Measurements from ENCODE around the gene PTPRR. TPM values are rescaled to one million over a fixed set of nuclear protein-coding genes. Genes with fewer than 3 reads are reported as not detected.

The PTPRR gene
- total and polyA plus RNA-seq, 10 of the 15 experiments (the other 5 are each of a cell fraction or from before 2014, with no cell fraction given), result 0.14 to 3.1 (median 0.42) TPM

DNA sequence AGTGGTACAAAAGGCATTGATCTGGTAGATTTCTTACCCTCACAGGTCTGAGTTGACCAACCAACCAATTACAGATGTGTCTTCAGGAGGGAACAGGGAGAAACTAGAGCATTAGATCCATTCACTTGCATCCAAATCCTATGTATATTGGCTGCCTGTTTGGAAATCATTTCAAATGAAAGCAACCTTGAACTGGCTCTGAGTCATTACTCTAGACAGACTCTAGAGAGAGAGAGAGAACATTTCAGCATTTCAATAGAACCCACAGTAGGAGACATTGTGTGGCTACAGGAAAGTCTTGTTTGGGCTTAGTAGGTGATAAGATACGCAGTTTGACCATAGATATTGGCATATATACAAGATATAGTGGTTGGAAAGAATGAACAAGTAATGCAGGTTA is 114.5 kb downstream of the PTPRR start (continued):
- TF ChIP-seq, protein P1, sequence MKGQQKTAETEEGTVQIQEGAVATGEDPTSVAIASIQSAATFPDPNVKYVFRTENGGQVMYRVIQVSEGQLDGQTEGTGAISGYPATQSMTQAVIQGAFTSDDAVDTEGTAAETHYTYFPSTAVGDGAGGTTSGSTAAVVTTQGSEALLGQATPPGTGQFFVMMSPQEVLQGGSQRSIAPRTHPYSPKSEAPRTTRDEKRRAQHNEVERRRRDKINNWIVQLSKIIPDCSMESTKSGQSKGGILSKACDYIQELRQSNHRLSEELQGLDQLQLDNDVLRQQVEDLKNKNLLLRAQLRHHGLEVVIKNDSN (IDR thresholded peaks at IDR 0.05; ENCODE audit: borderline replicate concordance, extremely low read length, insufficient read depth, low read depth, low read length), result no peak

DNA sequence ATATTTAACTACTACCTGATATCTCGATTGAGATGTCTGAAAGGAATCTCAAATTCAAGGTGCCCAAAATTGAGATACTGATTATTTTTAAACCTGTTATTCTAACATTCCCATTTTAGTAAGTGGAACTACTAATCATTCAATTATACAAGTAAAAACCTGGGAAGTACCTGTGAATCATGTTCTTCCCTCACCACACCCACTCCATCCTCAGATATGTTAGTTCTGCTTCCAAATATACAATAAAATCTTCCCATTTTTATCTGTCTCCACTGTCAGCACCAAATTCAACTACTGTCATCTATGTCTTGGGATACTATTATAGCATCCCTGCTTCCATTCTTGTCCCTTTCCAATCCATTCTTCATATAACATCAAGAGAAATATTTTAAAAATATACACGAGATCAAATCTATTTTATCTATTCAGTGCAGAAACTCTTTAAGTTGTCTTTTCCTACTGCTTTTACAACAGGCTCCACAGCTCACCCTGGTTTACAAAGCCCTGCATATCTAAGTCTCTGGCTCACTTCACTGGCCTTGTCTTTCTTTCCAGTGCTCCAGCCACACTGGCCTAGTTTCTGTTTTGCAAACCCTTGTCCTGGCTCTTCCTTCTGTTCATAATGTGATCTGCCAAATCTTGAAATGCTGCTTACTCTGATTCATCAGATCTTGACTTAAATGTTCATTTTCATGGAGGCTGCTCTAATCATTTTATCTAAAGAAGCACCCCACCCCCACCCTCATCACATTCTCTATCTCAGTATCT is 122.3 kb downstream of the PTPRR start:
- SMC1A ChIA-PET (ENCODE audit: uncharacterized antibody, unreplicated experiment), result no interaction called here
- TF ChIP-seq TAF1 (IDR thresholded peaks at IDR 0.05; ENCODE audit: borderline replicate concordance, low read depth, low read length), result no peak
- TF ChIP-seq, protein P2, sequence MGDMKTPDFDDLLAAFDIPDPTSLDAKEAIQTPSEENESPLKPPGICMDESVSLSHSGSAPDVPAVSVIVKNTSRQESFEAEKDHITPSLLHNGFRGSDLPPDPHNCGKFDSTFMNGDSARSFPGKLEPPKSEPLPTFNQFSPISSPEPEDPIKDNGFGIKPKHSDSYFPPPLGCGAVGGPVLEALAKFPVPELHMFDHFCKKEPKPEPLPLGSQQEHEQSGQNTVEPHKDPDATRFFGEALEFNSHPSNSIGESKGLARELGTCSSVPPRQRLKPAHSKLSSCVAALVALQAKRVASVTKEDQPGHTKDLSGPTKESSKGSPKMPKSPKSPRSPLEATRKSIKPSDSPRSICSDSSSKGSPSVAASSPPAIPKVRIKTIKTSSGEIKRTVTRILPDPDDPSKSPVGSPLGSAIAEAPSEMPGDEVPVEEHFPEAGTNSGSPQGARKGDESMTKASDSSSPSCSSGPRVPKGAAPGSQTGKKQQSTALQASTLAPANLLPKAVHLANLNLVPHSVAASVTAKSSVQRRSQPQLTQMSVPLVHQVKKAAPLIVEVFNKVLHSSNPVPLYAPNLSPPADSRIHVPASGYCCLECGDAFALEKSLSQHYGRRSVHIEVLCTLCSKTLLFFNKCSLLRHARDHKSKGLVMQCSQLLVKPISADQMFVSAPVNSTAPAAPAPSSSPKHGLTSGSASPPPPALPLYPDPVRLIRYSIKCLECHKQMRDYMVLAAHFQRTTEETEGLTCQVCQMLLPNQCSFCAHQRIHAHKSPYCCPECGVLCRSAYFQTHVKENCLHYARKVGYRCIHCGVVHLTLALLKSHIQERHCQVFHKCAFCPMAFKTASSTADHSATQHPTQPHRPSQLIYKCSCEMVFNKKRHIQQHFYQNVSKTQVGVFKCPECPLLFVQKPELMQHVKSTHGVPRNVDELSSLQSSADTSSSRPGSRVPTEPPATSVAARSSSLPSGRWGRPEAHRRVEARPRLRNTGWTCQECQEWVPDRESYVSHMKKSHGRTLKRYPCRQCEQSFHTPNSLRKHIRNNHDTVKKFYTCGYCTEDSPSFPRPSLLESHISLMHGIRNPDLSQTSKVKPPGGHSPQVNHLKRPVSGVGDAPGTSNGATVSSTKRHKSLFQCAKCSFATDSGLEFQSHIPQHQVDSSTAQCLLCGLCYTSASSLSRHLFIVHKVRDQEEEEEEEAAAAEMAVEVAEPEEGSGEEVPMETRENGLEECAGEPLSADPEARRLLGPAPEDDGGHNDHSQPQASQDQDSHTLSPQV (IDR thresholded peaks at IDR 0.05), result no peak
- TF ChIP-seq GATAD2B (conservative IDR thresholded peaks at IDR 0.05; ENCODE audit: low read depth), result no peak
- TF ChIP-seq SMAD5 (IDR thresholded peaks at IDR 0.05; ENCODE audit: low read depth), result no peak
- no peak for TF ChIP-seq BMI1 (IDR thresholded peaks at IDR 0.05; ENCODE audit: borderline replicate concordance)
- TF ChIP-seq, protein P3, sequence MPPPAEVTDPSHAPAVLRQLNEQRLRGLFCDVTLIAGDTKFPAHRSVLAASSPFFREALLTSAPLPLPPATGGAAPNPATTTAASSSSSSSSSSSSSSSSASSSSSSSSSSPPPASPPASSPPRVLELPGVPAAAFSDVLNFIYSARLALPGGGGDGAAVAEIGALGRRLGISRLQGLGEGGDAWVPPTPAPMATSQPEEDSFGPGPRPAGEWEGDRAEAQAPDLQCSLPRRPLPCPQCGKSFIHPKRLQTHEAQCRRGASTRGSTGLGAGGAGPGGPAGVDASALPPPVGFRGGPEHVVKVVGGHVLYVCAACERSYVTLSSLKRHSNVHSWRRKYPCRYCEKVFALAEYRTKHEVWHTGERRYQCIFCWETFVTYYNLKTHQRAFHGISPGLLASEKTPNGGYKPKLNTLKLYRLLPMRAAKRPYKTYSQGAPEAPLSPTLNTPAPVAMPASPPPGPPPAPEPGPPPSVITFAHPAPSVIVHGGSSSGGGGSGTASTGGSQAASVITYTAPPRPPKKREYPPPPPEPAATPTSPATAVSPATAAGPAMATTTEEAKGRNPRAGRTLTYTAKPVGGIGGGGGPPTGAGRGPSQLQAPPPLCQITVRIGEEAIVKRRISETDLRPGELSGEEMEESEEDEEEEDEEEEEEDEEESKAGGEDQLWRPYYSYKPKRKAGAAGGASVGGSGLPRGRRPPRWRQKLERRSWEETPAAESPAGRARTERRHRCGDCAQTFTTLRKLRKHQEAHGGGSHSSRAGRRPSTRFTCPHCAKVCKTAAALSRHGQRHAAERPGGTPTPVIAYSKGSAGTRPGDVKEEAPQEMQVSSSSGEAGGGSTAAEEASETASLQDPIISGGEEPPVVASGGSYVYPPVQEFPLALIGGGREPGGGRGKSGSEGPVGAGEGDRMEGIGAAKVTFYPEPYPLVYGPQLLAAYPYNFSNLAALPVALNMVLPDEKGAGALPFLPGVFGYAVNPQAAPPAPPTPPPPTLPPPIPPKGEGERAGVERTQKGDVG (CRISPR knock-in tag; IDR thresholded peaks at IDR 0.05), result no peak
- TF ChIP-seq FOS (IDR thresholded peaks at IDR 0.05; ENCODE audit: borderline replicate concordance, extremely low read depth, insufficient read length), result no peak
- TF ChIP-seq SREBF2 (IDR thresholded peaks at IDR 0.05; ENCODE audit: low read length), result no peak
- no peak for TF ChIP-seq DPF2 (IDR thresholded peaks at IDR 0.05)
- TF ChIP-seq ZNF207 (IDR thresholded peaks at IDR 0.05; ENCODE audit: borderline replicate concordance), result no peak
- no peak for TF ChIP-seq HCFC1 (IDR thresholded peaks at IDR 0.05; ENCODE audit: low read length)
- TF ChIP-seq, protein P4, sequence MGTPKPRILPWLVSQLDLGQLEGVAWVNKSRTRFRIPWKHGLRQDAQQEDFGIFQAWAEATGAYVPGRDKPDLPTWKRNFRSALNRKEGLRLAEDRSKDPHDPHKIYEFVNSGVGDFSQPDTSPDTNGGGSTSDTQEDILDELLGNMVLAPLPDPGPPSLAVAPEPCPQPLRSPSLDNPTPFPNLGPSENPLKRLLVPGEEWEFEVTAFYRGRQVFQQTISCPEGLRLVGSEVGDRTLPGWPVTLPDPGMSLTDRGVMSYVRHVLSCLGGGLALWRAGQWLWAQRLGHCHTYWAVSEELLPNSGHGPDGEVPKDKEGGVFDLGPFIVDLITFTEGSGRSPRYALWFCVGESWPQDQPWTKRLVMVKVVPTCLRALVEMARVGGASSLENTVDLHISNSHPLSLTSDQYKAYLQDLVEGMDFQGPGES (IDR thresholded peaks at IDR 0.05), result no peak

More for the DNA sequence above, 122.3 kb downstream of the PTPRR start:
- Histone ChIP-seq H3K9me3 (replicated peaks; ENCODE audit: control insufficient read depth, insufficient read depth, low read length) (no peaks in the 10 kb centered on the region), H3K79me2 (ENCODE audit: control insufficient read depth, insufficient read depth, low read length) (no peaks in the 10 kb centered on the region), H3K4me3 (no peak overlapping the region), H3K9ac (ENCODE audit: control insufficient read depth, insufficient read depth, low read length) (no peak overlapping the region), H3K36me3 (ENCODE audit: control insufficient read depth in 2 of 2, insufficient read depth in 2 of 2, low read length in 1 of 2) (no peaks in the 10 kb centered on the region), H4K20me1 (ENCODE audit: control insufficient read depth, insufficient read depth) (no peaks in the 10 kb centered on the region), H3K4me2 (ENCODE audit: control insufficient read depth, insufficient read depth) (no peak overlapping the region), H3K27ac (ENCODE audit: control insufficient read depth, insufficient read depth) (no peak overlapping the region), H2AFZ (ENCODE audit: control insufficient read depth, low read depth, low read length) (no peak overlapping the region), H3K27me3 (replicated peaks in 1 of 2; ENCODE audit: control insufficient read depth in 2 of 2, insufficient read depth in 2 of 2, low read length in 1 of 2) (no peaks in the 10 kb centered on the region), H3K4me1 (ENCODE audit: control insufficient read depth, insufficient read depth, low read length) (no peaks in the 10 kb centered on the region)
- RAD21 ChIA-PET (ENCODE audit: unreplicated experiment), result no interaction called here
- DNase-seq (ENCODE audit: low read depth, low spot score) (no peak), ATAC-seq (no peak), FAIRE-seq (no peak)
- 27% methylated on average over 2 of the region's 2 CpGs for WGBS (ENCODE audit: insufficient coverage, insufficient replicate concordance, low lambda C conversion rate, missing lambda C conversion rate)
- POLR2A ChIA-PET, result no interaction called here
- CTCF ChIA-PET, result no interaction called here
- intact Hi-C loops (cut with micrococcal nuclease; ENCODE audit: unreplicated experiment), result no loop called here
- in situ Hi-C loops (cut with MboI), result no loop called here
- no TSS peak for BruUV-seq (replicated peaks)
